GM19324 (cell line): ENCODE results near the gene MLLT10.
"Not testable (repeated sequence)": the region's sequence is repeated elsewhere in the genome, so short reads cannot be mapped to it uniquely, and the experiment has no call there.

Experiments used
- ATAC-seq: cut with Tn5 transposase; IDR thresholded peaks from one replicate; pipeline ENCODE4 v1.9.1; 2021; ENCODE audit warnings: mild to moderate bottlenecking, moderate library complexity; ENCODE audit not compliant: unreplicated experiment, low FRiP score

The MLLT10 gene

GRCh38 chr10:21681156-21681555 is 147.1 kb downstream of the MLLT10 start:
- no peak for ATAC-seq

DNA sequence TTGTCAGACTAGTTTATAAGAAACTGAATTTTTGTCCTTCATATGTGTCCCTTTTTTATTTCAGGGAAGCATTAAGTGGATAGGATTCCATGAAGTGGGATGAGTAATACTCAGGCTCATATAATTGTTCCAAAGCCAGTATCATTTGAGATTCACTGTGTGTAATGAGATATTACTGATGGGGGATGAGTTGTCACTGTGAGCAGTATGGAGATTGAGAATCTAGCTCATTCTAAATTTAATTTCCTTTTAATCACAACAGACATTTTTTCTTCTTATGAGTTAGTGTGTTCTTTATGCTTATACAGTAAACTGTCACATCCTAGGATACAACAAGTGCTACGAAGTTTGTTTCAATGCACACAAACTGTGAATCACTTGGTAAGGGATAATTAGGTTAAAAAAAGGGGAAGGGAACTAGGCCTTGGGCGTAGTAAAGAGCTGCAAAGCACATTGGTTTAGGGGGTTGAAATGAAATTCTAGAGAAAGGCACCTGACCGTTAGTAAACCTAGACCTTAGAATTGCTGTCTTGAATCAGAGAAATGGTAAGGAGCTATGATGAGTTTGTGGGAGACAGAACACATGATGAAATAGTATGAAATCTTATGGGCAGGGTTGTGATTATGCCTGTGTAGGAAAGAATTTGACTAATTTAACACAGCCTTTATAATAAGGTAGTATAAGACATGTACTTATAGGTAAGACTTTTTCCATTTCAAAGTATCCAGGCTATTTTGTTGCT is 153.4 kb downstream of the MLLT10 start:
- ATAC-seq, result no peak

GRCh38 chr10:21688009-21688332 is 153.9 kb downstream of the MLLT10 start:
- no peak for ATAC-seq

- ATAC-seq, result no peak
Measured at GRCh38 chr10:21688870-21689269, 154.8 kb downstream of the MLLT10 start.

DNA sequence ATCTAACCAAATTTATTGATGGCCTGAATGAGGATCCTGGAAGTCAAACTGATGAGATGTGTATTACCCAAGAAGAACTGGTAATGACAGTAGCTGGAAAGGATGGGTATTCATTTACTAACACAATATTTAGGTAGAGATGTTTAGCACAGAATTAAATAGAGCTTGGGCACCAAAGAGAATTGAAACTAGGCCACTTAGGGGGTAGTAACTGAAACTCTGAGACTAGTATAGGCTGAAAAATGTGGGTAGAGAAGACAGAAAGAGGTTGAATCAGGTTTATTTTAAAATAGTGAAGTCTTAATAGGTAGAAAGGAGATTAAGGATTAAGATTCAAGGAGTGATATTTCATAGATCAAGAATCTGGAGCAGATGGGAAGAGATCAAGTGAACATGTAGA is 155.8 kb downstream of the MLLT10 start:
- ATAC-seq, result no peak

GRCh38 chr10:21692916-21693315 is 158.9 kb downstream of the MLLT10 start:
- ATAC-seq, result no peak

DNA sequence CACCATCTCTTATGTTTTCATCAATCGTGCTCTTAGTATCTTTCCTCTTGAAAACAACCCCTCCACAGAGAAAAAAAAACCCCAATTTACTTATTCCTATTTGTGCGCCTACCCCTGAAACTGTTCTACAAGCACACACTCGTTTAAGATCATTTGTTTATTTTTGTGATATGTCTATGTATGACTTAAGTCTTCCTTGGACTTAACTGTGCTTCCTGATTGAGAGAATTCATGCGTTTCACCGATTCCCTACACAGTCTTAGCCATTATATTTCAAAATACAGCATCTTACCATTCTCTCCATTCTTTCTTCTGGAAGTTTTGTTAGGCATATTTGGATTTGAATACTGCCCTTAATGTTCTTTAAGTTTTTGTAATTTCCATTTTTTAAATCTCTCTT is 159.4 kb downstream of the MLLT10 start:
- ATAC-seq, result no peak

DNA sequence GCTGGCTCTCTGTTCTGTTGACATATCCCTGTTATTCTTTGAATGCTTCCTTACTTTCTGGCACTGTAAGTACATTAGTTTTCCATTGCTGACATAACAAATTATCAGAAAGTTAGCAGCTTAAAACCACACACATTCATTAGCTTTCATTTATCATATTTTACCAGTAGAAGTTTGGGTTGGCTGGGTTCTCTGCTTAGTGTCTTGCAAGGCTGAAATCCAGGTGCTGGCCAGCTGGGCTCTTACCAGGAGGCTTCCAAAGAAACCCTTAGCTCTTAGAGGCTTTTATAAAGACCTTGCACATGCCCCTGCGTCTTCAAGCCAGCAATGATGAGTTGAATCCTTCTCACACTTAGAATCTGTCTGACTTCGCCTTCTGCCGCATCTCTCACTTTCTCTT is 160.6 kb downstream of the MLLT10 start:
- no peak for ATAC-seq

DNA sequence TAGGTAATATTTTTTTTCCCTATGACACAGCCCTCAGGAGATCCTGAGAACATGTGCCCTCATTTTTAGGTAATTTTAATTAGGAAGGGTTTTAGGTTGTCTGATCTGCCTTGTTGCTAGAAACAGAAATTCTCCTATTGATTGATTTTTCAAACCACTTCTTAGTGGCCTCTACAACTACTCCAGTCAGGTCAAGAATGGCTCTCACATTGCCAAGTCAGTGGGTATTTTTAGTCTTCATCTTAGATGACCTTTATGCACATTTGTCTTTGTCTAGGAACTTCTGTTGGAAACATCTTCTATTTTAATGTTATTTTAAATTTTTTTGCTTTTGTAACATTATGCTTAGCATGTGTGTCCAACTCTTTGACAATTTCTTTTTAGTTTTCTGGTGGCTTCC is 162.3 kb downstream of the MLLT10 start:
- no peak for ATAC-seq

DNA sequence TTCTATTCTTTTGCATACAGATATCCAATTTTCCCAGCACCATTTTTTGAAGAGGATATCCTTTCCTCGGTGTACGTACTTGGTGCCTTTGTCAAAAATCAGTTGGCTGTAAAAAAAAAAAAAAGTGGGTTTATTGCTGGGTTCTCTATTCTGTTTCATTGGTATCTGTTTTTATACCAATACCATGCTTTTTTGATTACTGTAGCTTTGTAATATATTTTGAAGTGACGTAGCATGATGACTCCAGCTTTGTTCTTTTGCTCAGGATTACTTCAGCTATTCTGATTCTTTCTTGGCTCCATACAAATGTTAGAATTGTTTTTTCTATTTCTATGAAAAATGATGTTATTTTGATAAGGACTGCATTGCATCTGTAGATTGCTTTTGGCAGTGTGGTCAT is 165.5 kb downstream of the MLLT10 start:
- no peak for ATAC-seq

GRCh38 chr10:21700474-21700873 is 166.4 kb downstream of the MLLT10 start:
- ATAC-seq, result no peak

GRCh38 chr10:21702633-21703111 is 168.6 kb downstream of the MLLT10 start:
- peak; percentile 66 for ATAC-seq

GRCh38 chr10:21705142-21705827 is 171.3 kb downstream of the MLLT10 start:
- no peak for ATAC-seq

DNA sequence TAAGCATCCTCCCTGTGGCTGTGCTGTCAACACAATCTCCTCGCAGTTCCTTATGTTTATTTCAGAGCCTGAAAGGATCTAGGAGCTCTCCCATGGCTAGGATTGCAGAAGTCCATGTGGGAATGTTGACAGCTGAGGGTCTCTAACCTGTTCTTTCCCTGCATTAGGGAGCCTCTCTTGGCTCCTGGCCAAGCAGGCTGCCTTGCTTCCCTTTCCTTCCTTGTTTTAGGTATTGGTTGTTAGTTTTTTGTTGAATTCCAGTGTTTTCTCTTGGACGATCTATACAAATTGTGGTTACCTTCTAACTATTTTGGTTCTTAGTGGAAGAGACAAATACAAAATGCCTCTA is 171.8 kb downstream of the MLLT10 start:
- ATAC-seq, result no peak

GRCh38 chr10:21707498-21707897 is 173.5 kb downstream of the MLLT10 start:
- ATAC-seq, result no peak

DNA sequence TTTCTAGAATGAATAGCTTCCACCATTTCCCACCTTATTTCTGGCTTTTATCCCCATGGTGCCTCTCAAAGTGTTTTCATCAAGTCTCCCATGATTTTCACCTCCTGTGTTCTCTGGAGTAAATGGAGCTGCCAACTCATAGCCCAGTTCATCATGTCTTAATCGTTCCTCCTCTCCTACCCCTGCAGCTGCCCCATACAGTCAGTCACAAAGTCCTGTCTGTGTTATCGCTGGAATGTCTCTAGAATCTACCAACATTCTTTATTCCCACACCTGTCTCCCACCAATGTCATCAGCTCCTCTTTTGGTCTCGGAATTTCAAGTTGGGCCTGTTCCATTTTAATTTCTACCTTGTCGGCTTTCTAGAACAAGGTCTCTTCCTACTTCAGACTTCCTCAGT is 178.9 kb downstream of the MLLT10 start:
- ATAC-seq, result no peak

GRCh38 chr10:21715531-21716195 is 181.6 kb downstream of the MLLT10 start:
- ATAC-seq, result no peak

DNA sequence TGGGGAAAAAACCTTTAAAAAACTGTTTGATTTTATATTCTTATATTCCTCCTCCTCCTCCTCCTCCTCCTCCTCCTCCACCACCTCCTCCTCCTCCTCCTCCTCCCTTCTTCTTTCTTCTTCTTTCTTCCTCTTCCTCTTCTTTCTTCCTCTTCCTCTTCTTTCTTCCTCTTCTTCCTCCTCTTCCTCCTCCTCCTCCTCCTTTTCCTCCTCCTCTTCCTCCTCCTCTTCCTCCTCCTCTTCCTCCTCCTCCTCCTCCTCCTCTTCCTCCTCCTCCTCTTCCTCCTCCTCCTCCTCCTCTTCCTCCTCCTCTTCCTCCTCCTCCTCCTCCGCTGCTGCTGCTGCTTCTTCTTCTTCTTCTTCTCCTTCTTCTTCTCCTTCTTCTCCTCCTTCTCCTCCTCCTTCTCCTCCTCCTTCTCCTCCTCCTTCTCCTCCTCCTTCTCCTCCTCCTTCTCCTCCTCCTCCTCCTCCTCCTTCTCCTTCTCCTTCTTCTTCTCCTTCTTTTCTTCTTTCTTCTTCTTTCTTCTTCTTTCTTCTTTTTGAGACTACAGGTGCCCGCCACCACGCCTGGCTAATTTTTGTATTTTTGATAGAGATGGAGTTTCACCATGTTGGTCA is 183.5 kb downstream of the MLLT10 start:
- not testable (repeated sequence) for ATAC-seq

DNA sequence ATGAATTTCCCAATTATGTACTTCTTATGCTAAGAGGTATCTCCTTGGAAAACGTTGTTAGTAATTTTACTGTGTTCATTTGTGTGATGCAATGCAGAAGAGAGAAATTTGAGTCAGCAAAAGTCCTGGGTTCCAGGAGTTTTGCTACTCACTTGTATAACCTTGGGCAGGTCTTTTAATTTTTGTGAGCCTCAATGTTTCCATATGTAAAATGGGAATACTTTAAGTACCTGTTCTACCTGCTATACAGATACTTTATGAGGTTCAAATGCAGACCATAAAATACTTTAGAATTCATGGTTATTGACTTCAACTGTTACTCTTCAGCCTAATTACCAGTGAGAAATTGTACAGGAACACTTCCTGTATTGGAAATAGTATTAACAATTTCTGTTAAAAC is 185.5 kb downstream of the MLLT10 start:
- no peak for ATAC-seq

GRCh38 chr10:21720090-21720489 is 186.1 kb downstream of the MLLT10 start:
- no peak for ATAC-seq

DNA sequence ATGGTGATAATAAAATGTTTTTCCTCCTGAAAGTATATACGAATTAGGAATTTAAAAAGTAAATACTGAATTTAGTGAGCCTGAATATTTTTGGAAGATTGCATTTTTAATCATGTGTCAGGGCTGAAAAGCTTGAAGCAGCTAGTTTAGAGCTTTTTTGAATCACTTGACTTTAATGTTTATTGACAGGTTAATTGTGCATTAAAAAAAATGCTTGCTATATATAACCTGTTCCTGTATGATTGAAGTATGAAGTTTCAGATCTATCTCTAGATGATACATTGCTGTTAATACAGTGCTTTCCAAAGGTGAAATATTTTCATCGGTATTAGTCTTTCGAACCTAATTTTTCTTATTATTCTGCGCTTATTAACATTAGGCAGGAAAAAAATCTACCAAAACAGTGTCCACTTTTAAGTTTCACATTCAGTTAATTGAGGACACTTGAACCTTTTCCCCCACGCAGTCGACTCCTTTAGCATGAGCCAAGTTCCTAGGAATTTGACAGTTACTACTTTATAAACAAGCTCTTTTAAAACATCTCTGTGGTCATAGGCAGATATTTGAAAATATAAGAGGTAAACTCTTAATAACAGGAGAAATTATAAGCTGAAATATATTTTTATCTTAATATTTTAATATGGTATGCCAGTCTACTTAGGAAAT is 187.1 kb downstream of the MLLT10 start:
- no peak for ATAC-seq
